ENCODE data around the gene GGCT.

GRCh38 chr7:30447466-30447865 is 57.2 kb downstream of the GGCT start:
- TF ChIP-seq TEAD4 (IDR thresholded peaks at IDR 0.05; ENCODE audit: low read depth, low read length) (no peak), RXRA (IDR thresholded peaks at IDR 0.05; ENCODE audit: insufficient read depth, low read depth, low read length) (no peak), POLR2A (IDR thresholded peaks at IDR 0.05; ENCODE audit: control extremely low read depth in 1 of 2, low read depth in 2 of 2, low read length in 2 of 2) (no peak), TCF12 (IDR thresholded peaks at IDR 0.05; ENCODE audit: low read depth, low read length) (no peak), MAX (IDR thresholded peaks at IDR 0.05) (no peak), CTCF (IDR thresholded peaks at IDR 0.05; ENCODE audit: control extremely low read depth in 1 of 3, insufficient read depth in 1 of 3, low read depth in 1 of 3, low read length in 3 of 3) (no peak), POLR2AphosphoS5 (IDR thresholded peaks at IDR 0.05; ENCODE audit: low read depth, low read length) (no peak), EZH2 (IDR thresholded peaks at IDR 0.05; ENCODE audit: low read depth, low read length, severe bottlenecking) (no peak), SUZ12 (IDR thresholded peaks at IDR 0.05; ENCODE audit: low read length) (no peak)

Data from H1 (cell line).